HL-60 (cell line): ENCODE measurements around the gene DPPA2.
A peak's percentile ranks its signal among the peaks of the same experiment; 100 is the strongest.

Source experiments
- DNase-seq, 2 experiments: peaks; one replicate each; pipeline ENCODE4 v3.0.0-alpha.2; 2010 to 2020; ENCODE audit warnings: low read depth in 1 of 2, low spot score in 1 of 2
- H3K27ac ChIP-seq: fragments of 250-450 bp; sonication (Bioruptor Pico); replicated peaks from 2 replicates; pipeline ENCODE4 v1.5.1; 2020; ENCODE audit warnings: mild to moderate bottlenecking, moderate library complexity
- H3K27me3 ChIP-seq: fragments of 250-450 bp; sonication (Bioruptor Pico); 2 replicates; pipeline ENCODE4 v1.5.1; 2021; ENCODE audit warnings: mild to moderate bottlenecking, moderate library complexity; ENCODE audit not compliant: insufficient read depth, poor library complexity, severe bottlenecking
- H3K4me3 ChIP-seq: replicated peaks from 2 replicates; pipeline ENCODE4 v1.5.1; 2011; ENCODE audit warnings: mild to moderate bottlenecking, control low read depth, low read length; ENCODE audit not compliant: insufficient read depth
- GABPA ChIP-seq: IDR thresholded peaks from 2 replicates; pipeline ENCODE4 v1.6.1; 2012; ENCODE audit warnings: low read depth
- POLR2AphosphoS5 ChIP-seq: IDR thresholded peaks from 2 replicates; pipeline ENCODE4 v1.6.1; 2012; ENCODE audit warnings: low read depth
- SPI1 ChIP-seq: IDR thresholded peaks from 2 replicates; pipeline ENCODE4 v1.6.1; 2012; ENCODE audit warnings: low read depth, mild to moderate bottlenecking, borderline replicate concordance
- TF ChIP-seq, protein P1 (sequence below): IDR thresholded peaks from one replicate; pipeline ENCODE4 v1.5.1; 2011; ENCODE audit warnings: low read length, control low read depth, inconsistent platforms; ENCODE audit not compliant: insufficient read depth
- TF ChIP-seq, protein P2 (sequence below): IDR thresholded peaks from 2 replicates; pipeline ENCODE4 v1.6.1; 2012; ENCODE audit warnings: low read depth; ENCODE audit not compliant: insufficient replicate concordance

DPPA2 gene

DNA sequence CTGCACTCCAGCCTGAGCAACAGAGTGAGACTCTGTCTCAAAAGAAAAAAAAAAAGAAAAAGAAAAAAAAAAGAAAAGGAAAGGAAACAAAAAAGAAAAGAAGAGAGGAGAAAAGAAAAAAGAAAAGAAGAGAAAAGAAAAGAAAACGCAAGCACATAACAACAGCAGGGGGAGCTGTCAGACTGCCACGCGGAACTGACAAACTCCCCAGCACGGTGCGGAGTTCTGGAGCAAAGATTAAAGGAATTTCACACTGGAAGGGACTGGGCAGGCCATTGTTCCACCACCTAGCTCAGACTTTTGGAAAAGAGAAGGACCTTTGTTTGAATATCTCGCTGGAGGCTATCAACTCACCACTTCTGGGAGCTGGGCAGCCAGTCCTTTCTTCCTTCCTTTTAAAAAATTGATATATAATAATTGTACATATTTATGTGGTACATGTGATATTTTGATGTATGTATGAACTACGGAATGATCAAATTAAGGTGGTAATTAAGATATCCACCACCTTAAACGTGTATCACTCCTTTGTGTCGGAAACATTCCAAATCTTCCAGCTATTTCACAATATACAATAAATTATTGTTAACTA, 40.5 kb downstream of the DPPA2 start:
- Histone ChIP-seq H3K4me3 (no peak overlapping the region), H3K27ac (no peak overlapping the region), H3K27me3 (no peaks in the 10 kb centered on the region)
- TF ChIP-seq GABPA (no peak), SPI1 (no peak), POLR2AphosphoS5 (no peak)
- TF ChIP-seq, protein P1, sequence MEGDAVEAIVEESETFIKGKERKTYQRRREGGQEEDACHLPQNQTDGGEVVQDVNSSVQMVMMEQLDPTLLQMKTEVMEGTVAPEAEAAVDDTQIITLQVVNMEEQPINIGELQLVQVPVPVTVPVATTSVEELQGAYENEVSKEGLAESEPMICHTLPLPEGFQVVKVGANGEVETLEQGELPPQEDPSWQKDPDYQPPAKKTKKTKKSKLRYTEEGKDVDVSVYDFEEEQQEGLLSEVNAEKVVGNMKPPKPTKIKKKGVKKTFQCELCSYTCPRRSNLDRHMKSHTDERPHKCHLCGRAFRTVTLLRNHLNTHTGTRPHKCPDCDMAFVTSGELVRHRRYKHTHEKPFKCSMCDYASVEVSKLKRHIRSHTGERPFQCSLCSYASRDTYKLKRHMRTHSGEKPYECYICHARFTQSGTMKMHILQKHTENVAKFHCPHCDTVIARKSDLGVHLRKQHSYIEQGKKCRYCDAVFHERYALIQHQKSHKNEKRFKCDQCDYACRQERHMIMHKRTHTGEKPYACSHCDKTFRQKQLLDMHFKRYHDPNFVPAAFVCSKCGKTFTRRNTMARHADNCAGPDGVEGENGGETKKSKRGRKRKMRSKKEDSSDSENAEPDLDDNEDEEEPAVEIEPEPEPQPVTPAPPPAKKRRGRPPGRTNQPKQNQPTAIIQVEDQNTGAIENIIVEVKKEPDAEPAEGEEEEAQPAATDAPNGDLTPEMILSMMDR: peak; percentile 4
- TF ChIP-seq, protein P2, sequence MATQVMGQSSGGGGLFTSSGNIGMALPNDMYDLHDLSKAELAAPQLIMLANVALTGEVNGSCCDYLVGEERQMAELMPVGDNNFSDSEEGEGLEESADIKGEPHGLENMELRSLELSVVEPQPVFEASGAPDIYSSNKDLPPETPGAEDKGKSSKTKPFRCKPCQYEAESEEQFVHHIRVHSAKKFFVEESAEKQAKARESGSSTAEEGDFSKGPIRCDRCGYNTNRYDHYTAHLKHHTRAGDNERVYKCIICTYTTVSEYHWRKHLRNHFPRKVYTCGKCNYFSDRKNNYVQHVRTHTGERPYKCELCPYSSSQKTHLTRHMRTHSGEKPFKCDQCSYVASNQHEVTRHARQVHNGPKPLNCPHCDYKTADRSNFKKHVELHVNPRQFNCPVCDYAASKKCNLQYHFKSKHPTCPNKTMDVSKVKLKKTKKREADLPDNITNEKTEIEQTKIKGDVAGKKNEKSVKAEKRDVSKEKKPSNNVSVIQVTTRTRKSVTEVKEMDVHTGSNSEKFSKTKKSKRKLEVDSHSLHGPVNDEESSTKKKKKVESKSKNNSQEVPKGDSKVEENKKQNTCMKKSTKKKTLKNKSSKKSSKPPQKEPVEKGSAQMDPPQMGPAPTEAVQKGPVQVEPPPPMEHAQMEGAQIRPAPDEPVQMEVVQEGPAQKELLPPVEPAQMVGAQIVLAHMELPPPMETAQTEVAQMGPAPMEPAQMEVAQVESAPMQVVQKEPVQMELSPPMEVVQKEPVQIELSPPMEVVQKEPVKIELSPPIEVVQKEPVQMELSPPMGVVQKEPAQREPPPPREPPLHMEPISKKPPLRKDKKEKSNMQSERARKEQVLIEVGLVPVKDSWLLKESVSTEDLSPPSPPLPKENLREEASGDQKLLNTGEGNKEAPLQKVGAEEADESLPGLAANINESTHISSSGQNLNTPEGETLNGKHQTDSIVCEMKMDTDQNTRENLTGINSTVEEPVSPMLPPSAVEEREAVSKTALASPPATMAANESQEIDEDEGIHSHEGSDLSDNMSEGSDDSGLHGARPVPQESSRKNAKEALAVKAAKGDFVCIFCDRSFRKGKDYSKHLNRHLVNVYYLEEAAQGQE: no peak
- DNase-seq: peak in 1 of 2 experiments; percentile 17

DNA sequence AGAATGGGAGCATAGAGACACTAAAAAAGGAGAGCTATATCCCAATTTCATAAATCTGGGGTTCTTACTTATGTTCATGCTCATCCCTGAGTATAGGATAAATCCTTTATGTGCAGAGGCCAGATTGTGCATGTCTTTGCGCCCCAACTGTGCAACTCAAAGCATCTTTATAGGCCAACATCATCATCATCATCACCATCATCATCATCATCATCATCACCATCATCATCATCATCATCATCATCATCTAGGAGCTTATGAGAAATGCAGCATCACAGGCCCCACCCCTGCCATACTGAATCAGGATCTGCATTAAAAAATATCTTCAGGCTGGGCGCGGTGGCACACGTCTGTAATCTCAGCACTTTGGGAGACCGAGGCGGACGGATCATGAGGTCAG, 45.5 kb downstream of the DPPA2 start:
- Histone ChIP-seq H3K27ac (peak overlapping the region; percentile 84; the same call in 1 of the 2 replicates), H3K27me3 (no peaks in the 10 kb centered on the region)

DNA sequence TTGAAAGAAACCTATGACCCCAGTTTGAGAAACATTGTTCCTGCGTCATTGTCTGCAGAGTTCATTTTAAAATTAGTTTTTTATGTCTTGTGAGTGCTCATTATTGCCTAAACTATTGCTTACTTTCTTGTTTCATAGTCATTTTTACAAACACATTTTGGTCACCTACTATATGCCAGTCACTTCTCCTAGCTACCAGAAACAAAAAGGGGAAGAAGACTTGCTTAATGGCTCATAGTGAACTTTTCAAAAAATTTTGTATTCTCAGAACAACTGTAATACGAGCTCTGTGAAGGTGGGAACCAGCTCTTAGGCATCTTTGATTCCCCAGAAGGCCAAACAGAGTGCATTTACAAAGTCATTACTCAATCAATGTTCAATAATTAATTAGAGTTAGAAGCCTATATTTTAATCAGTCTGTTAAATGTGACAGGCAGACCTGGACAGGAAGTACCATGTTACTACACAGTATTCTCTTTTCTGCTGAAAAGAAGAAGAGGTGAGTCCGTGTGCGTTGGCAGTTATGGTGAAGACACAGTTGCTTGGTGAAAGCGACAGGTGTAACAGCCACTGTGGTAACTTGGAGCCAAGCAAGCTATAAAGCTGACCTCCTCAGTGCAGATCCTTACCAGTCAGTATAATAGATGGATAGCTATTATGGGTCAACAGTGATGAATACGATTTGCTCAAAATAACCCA, 46.6 kb downstream of the DPPA2 start:
- TF ChIP-seq, protein P2: no peak
- TF ChIP-seq SPI1 (peak; percentile 26; the same call in 1 of the 2 replicates), GABPA (no peak), POLR2AphosphoS5 (peak; percentile 28; the same call in 1 of the 2 replicates)
- TF ChIP-seq, protein P1: no peak
- DNase-seq: peak in 1 of 2 experiments; percentile 68
- H3K27ac ChIP-seq: peak overlapping the region; percentile 84

More for the DNA sequence above, 45.5 kb downstream of the DPPA2 start:
- H3K4me3 ChIP-seq: no peak overlapping the region
- TF ChIP-seq, protein P1: no peak
- TF ChIP-seq, protein P2: no peak
- no peak for TF ChIP-seq GABPA
- no peak for TF ChIP-seq POLR2AphosphoS5
- TF ChIP-seq SPI1: no peak
- no peak for DNase-seq

More for the DNA sequence above, 46.6 kb downstream of the DPPA2 start:
- H3K4me3 ChIP-seq: no peak overlapping the region
- no peaks in the 10 kb centered on the region for H3K27me3 ChIP-seq
